Gastrocnemius medialis (tissue), 4 donors: ENCODE data around the gene XPA.

ENCODE experiments used
- CTCF ChIP-seq, 5 experiments: fragments of 450-650 bp in 3 of 5; fragments of 200-600 bp in 2 of 5; sonication (generic) in 2 of 5; IDR thresholded peaks in 4 of 5; conservative IDR thresholded peaks in 1 of 5; 1 replicate in 4 of 5; 2 replicates in 1 of 5; pipeline ENCODE4 v1.5.1; 2016 to 2019; ENCODE audit warnings: antibody characterized with exemption in 5 of 5, mild to moderate bottlenecking in 3 of 5, moderate library complexity in 3 of 5
- POLR2A ChIP-seq, 2 donors: fragments of 450-650 bp; IDR thresholded peaks; one replicate each; pipeline ENCODE4 v1.6.1; 2017; ENCODE audit warnings: antibody characterized with exemption in 2 of 2, mild to moderate bottlenecking in 2 of 2, moderate library complexity in 2 of 2

GRCh38 chr9:97625620-97626019, 71.5 kb downstream of the XPA start:
- TF ChIP-seq POLR2A (IDR thresholded peaks at IDR 0.05) (no peak), CTCF (IDR thresholded peaks at IDR 0.05 in 4 of 5, conservative IDR thresholded peaks at IDR 0.05 in 1 of 5) (no peak)
